WTC11 (cell line): ENCODE results near the gene IGHMBP2. TPM values are rescaled to one million over a fixed set of nuclear protein-coding genes. Genes with fewer than 3 reads are reported as not detected.

Experiments
- ATAC-seq: fragments of 200-7000 bp; cut with Tn5 transposase; 2 replicates; pipeline ENCODE4 v1.10.0; 2021; ENCODE audit warnings: mild to moderate bottlenecking, moderate library complexity
- CTCF ChIA-PET: fragments of 300-600 bp; sonication (Branson Sonifier 250); formaldehyde crosslinking; loops from one replicate; lab custom pipeline; 2021; ENCODE audit warnings: antibody characterized with exemption; lab: Charles Lee
- POLR2A ChIA-PET: fragments of 350-600 bp; sonication (Branson Sonifier 250); formaldehyde crosslinking; loops from one replicate; lab custom pipeline; 2021; ENCODE audit warnings: antibody characterized with exemption; lab: Charles Lee
- DNase-seq: peaks from one replicate; pipeline ENCODE4 v3.0.0; 2021; ENCODE audit warnings: low spot score
- H3K27ac Mint-ChIP-seq: 2 replicates; pipeline ENCODE4 v1.8.0; 2021; ENCODE audit warnings: mixed read lengths
- H3K27me3 Mint-ChIP-seq: 2 replicates; pipeline ENCODE4 v1.8.0; 2021; ENCODE audit warnings: low read depth, mild to moderate bottlenecking, moderate library complexity, mixed read lengths
- H3K36me3 Mint-ChIP-seq: 2 replicates; pipeline ENCODE4 v1.8.0; 2021; ENCODE audit warnings: mixed read lengths
- H3K4me1 Mint-ChIP-seq: 2 replicates; pipeline ENCODE4 v1.8.0; 2022; ENCODE audit warnings: mixed read lengths
- H3K4me3 Mint-ChIP-seq: 2 replicates; pipeline ENCODE4 v1.8.0; 2021; ENCODE audit warnings: mild to moderate bottlenecking, moderate library complexity, mixed read lengths
- H3K9me3 Mint-ChIP-seq: 2 replicates; pipeline ENCODE4 v1.8.0; 2021; ENCODE audit warnings: mixed read lengths
- CTCF ChIP-seq: fragments of 200-600 bp; IDR thresholded peaks from 2 replicates; pipeline ENCODE4 v1.8.0; 2022; ENCODE audit warnings: antibody characterized with exemption
- HMGXB4 ChIP-seq: sonication (generic); formaldehyde crosslinking; IDR thresholded peaks from 2 replicates; pipeline ENCODE4 v1.8.1; 2023; ENCODE audit warnings: mild to moderate bottlenecking, moderate library complexity, missing genetic modification reagents
- IRF1 ChIP-seq: sonication (generic); formaldehyde crosslinking; IDR thresholded peaks from 2 replicates; pipeline ENCODE4 v1.8.0; 2023; ENCODE audit warnings: missing genetic modification reagents
- NFATC4 ChIP-seq: fragments of 250-450 bp; sonication (Bioruptor Pico); IDR thresholded peaks from 2 replicates; pipeline ENCODE4 v1.9.0; 2021; ENCODE audit warnings: mild to moderate bottlenecking
- NR1H2 ChIP-seq: sonication (generic); formaldehyde crosslinking; IDR thresholded peaks from 2 replicates; pipeline ENCODE4 v1.9.0; 2021; ENCODE audit warnings: mild to moderate bottlenecking, moderate library complexity, missing genetic modification reagents
- NR2C2 ChIP-seq: sonication (generic); formaldehyde crosslinking; IDR thresholded peaks from 2 replicates; pipeline ENCODE4 v1.8.0; 2022; ENCODE audit warnings: mild to moderate bottlenecking, missing genetic modification reagents
- SP1 ChIP-seq: sonication (generic); formaldehyde crosslinking; conservative IDR thresholded peaks from 2 replicates; pipeline ENCODE4 v1.8.1; 2022; ENCODE audit warnings: missing genetic modification reagents
- TEAD4 ChIP-seq: sonication (generic); formaldehyde crosslinking; IDR thresholded peaks from 2 replicates; pipeline ENCODE4 v1.8.0; 2022; ENCODE audit warnings: mild to moderate bottlenecking, missing genetic modification reagents
- ZNF232 ChIP-seq: sonication (generic); formaldehyde crosslinking; IDR thresholded peaks from 2 replicates; pipeline ENCODE4 v1.8.0; 2022; ENCODE audit warnings: mild to moderate bottlenecking, missing genetic modification reagents
- ZNF532 ChIP-seq: fragments of 250-450 bp; sonication (Bioruptor Pico); IDR thresholded peaks from 2 replicates; pipeline ENCODE4 v1.9.0; 2021; ENCODE audit warnings: mild to moderate bottlenecking, borderline replicate concordance
- total RNA-seq: library from RNA; stranded (reverse); gene quantifications from 3 replicates; pipeline ENCODE4 v1.2.3, GENCODE V29; 2021
- TF ChIP-seq, protein P1 (sequence below): sonication (generic); formaldehyde crosslinking; IDR thresholded peaks from 2 replicates; pipeline ENCODE4 v1.8.1; 2023; ENCODE audit warnings: mild to moderate bottlenecking, missing genetic modification reagents
- TF ChIP-seq, protein P2 (sequence below): fragments of 250-450 bp; sonication (Bioruptor Pico); IDR thresholded peaks from 2 replicates; pipeline ENCODE4 v2.1.2; 2022; ENCODE audit warnings: mild to moderate bottlenecking, moderate library complexity

Gene IGHMBP2
- total RNA-seq, 1 experiment from 2014 or later = 22.5 TPM

DNA sequence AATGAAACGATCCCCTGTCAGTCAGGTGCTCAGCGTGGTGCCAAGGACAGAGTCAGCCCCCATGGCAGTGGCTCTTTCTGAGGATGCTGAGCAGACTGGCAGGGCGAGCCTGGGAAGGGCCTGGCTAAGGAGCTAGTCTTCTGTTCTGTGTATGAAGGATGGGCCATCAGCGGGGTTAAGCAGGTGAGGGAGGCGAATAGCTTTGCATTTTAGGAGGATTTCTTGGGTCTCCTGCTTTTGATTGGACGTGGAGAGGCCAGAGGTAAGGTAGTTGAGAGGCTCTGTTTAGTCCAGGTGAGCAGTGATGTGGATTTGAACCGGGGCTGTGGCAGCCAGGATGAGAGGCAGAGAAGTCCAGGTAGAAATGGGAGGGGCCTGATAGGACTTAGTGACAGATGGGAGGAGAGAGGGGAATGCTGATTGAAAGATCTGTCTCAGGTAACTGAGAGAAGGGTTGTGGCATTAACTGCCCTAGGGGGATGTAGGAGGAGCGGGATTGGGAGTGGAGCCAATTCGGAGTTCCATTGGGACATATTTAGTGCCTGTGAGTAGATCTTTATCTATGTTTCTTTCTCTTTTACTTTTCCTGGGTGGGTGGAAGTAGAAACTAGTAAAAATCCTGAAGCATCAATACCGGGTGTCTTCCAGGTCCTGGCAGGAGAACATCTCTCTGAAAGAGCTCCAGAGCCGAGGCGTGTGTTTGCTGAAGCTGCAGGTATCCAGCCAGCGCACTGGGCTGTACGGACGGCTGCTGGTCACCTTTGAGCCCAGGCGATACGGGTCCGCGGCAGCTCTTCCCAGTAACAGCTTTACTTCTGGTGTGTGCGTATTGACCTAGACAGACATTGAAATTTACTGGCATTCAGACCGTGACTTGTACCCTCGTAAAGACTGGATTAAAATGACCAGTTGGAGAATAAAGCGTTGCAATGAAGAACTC is 2.0 kb downstream of the IGHMBP2 start (continued):
- TF ChIP-seq, protein P1, sequence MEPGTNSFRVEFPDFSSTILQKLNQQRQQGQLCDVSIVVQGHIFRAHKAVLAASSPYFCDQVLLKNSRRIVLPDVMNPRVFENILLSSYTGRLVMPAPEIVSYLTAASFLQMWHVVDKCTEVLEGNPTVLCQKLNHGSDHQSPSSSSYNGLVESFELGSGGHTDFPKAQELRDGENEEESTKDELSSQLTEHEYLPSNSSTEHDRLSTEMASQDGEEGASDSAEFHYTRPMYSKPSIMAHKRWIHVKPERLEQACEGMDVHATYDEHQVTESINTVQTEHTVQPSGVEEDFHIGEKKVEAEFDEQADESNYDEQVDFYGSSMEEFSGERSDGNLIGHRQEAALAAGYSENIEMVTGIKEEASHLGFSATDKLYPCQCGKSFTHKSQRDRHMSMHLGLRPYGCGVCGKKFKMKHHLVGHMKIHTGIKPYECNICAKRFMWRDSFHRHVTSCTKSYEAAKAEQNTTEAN (CRISPR knock-in tag) = no peak
- no peak for TF ChIP-seq NR2C2
- TF ChIP-seq ZNF232 (CRISPR knock-in tag) = no peak

- Mint-ChIP-seq H3K27me3 (no peaks in the 10 kb centered on the region), H3K9me3 (no peaks in the 10 kb centered on the region), H3K36me3 (peaks cover 36% of the 10 kb centered on the region), H3K27ac (no peak overlapping the region), H3K4me1 (peaks cover 11% of the 10 kb centered on the region), H3K4me3 (no peak overlapping the region)
- ATAC-seq = no peak
- TF ChIP-seq, protein P2, sequence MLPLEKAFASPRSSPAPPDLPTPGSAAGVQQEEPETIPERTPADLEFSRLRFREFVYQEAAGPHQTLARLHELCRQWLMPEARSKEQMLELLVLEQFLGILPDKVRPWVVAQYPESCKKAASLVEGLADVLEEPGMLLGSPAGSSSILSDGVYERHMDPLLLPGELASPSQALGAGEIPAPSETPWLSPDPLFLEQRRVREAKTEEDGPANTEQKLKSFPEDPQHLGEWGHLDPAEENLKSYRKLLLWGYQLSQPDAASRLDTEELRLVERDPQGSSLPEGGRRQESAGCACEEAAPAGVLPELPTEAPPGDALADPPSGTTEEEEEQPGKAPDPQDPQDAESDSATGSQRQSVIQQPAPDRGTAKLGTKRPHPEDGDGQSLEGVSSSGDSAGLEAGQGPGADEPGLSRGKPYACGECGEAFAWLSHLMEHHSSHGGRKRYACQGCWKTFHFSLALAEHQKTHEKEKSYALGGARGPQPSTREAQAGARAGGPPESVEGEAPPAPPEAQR (CRISPR knock-in tag) = no peak
- no peak for TF ChIP-seq NR1H2 (CRISPR knock-in tag)
- no peak for TF ChIP-seq CTCF
- POLR2A ChIA-PET = no interaction called here
- CTCF ChIA-PET = no interaction called here
- no peak for DNase-seq
Measured at GRCh38 chr11:68908273-68908672, 4.6 kb downstream of the IGHMBP2 start.

GRCh38 chr11:68910965-68911364 is 7.3 kb downstream of the IGHMBP2 start:
- no peak overlapping the region for H3K27ac Mint-ChIP-seq
- no peaks in the 10 kb centered on the region for H3K27me3 Mint-ChIP-seq
- H3K4me1 Mint-ChIP-seq = no peaks in the 10 kb centered on the region
- ATAC-seq (no peak), DNase-seq (no peak)
- TF ChIP-seq TEAD4 (CRISPR knock-in tag) (no peak), SP1 (CRISPR knock-in tag) (no peak), NFATC4 (no peak), IRF1 (no peak), ZNF532 (CRISPR knock-in tag) (no peak), HMGXB4 (no peak), NR1H2 (CRISPR knock-in tag) (no peak)
- H3K9me3 Mint-ChIP-seq = no peaks in the 10 kb centered on the region
- ChIA-PET CTCF (no interaction called here), POLR2A (no interaction called here)
- no peak overlapping the region for H3K4me3 Mint-ChIP-seq
- H3K36me3 Mint-ChIP-seq = peaks cover 49% of the 10 kb centered on the region
